HCT116 (cell line): ENCODE data around the gene PCBP3. TPM values are rescaled to one million over a fixed set of nuclear protein-coding genes. Genes with fewer than 3 reads are reported as not detected.

Experiments
- ATAC-seq: fragments of 200-7000 bp; cut with Tn5 transposase; 2 replicates; pipeline ENCODE4 v1.9.1; 2020; ENCODE audit warnings: mild to moderate bottlenecking, moderate library complexity
- BruUV-seq: library from RNA; stranded (reverse); fragments of 400-500 nt; replicated peaks from 2 replicates; lab custom pipeline; 2021; lab: Mats Ljungman, UMichigan
- CTCF ChIA-PET: fragments of 300-600 bp; sonication (Branson Sonifier 250); formaldehyde crosslinking; loops from one replicate; lab custom pipeline; 2021; ENCODE audit warnings: antibody characterized with exemption; lab: Charles Lee
- POLR2A ChIA-PET: fragments of 300-600, 350-600 bp; sonication (Branson Sonifier 250); formaldehyde crosslinking; loops from one replicate; lab custom pipeline; 2021; ENCODE audit warnings: antibody characterized with exemption; lab: Charles Lee
- RAD21 ChIA-PET, 2 experiments: fragments of 300-600 bp; sonication (Branson Sonifier 250); formaldehyde crosslinking; loops; one replicate each; lab custom pipeline; 2023; ENCODE audit warnings: low total read pairs in 2 of 2; ENCODE audit not compliant: uncharacterized antibody in 2 of 2, unreplicated experiment in 2 of 2, low non-redundant PET in 1 of 2; lab: Charles Lee
- DNase-seq: peaks from one replicate; pipeline ENCODE4 v3.0.0-alpha.2; 2010; ENCODE audit warnings: low read depth, low spot score
- H2AFZ ChIP-seq: fragments of 200-600 bp; shearing (Covaris generic), sonication (generic); 2 replicates; pipeline ENCODE4 v1.6.1; 2017; ENCODE audit warnings: low read depth, mixed run types, mixed read lengths, antibody characterized with exemption, low read length; ENCODE audit not compliant: poor library complexity, severe bottlenecking
- H3K27ac ChIP-seq: 2 replicates; pipeline ENCODE4 v1.5.1; 2012; ENCODE audit warnings: low read depth, low read length
- H3K27me3 ChIP-seq: fragments of 200-600 bp; sonication (generic); 2 replicates; pipeline ENCODE4 v1.6.1; 2016; ENCODE audit warnings: mixed run types, low read length, mixed read lengths; ENCODE audit not compliant: insufficient read depth
- H3K36me3 ChIP-seq, 2 experiments: fragments of 200-500 bp in 1 of 2; fragments of 200-600 bp in 1 of 2; sonication (Bioruptor generic) in 1 of 2; sonication (generic) in 1 of 2; 2 replicates each; pipeline versions ENCODE4 v1.5.1 to v1.6.1; 2014 to 2016; ENCODE audit warnings: low read length in 2 of 2, inconsistent platforms in 1 of 2, mixed read lengths in 1 of 2, mixed run types in 1 of 2; ENCODE audit not compliant: insufficient read depth in 2 of 2, control insufficient read depth in 1 of 2
- H3K4me1 ChIP-seq, 2 experiments: fragments of 200-600 bp in 1 of 2; sonication (generic) in 1 of 2; 2 replicates each; pipeline versions ENCODE4 v1.5.1 to v1.6.1; 2012 to 2017; ENCODE audit warnings: low read length in 2 of 2, inconsistent platforms in 1 of 2, mild to moderate bottlenecking in 1 of 2, mixed read lengths in 1 of 2, mixed run types in 1 of 2, moderate library complexity in 1 of 2; ENCODE audit not compliant: insufficient read depth in 2 of 2, control insufficient read depth in 1 of 2
- H3K4me2 ChIP-seq: fragments of 200-600 bp; sonication (generic); 2 replicates; pipeline ENCODE4 v1.6.1; 2017; ENCODE audit warnings: mixed run types, low read length, mixed read lengths
- H3K4me3 ChIP-seq, 2 experiments: fragments of 200-600 bp in 1 of 2; sonication (generic) in 1 of 2; replicated peaks in 1 of 2; 2 replicates each; pipeline ENCODE4 v1.5.1; 2011 to 2016; ENCODE audit warnings: low read length in 2 of 2, control low read depth in 1 of 2, low read depth in 1 of 2, mild to moderate bottlenecking in 1 of 2, mixed read lengths in 1 of 2, mixed run types in 1 of 2
- H3K79me2 ChIP-seq: fragments of 200-600 bp; sonication (generic); 2 replicates; pipeline ENCODE4 v1.6.1; 2017; ENCODE audit warnings: mild to moderate bottlenecking, mixed run types, low read length, moderate library complexity, mixed read lengths; ENCODE audit not compliant: insufficient read depth
- H3K9ac ChIP-seq: fragments of 200-600 bp; sonication (generic); 2 replicates; pipeline ENCODE4 v1.6.1; 2016; ENCODE audit warnings: low read length, mixed read lengths
- H3K9me2 ChIP-seq: fragments of 200-600 bp; sonication (generic), shearing (Covaris generic); 2 replicates; pipeline ENCODE4 v1.6.1; 2017; ENCODE audit warnings: mixed run types, mild to moderate bottlenecking, moderate library complexity; ENCODE audit not compliant: insufficient read depth
- H3K9me3 ChIP-seq, 2 experiments: fragments of 200-500 bp in 1 of 2; fragments of 200-600 bp in 1 of 2; sonication (Bioruptor generic) in 1 of 2; sonication (generic) in 1 of 2; 2 replicates each; pipeline ENCODE4 v1.6.1; 2014 to 2017; ENCODE audit warnings: low read length in 2 of 2, mixed read lengths in 2 of 2, inconsistent platforms in 1 of 2, low read depth in 1 of 2, mild to moderate bottlenecking in 1 of 2, mixed run types in 1 of 2, moderate library complexity in 1 of 2; ENCODE audit not compliant: control insufficient read depth in 1 of 2, insufficient read depth in 1 of 2
- H4K20me1 ChIP-seq: fragments of 200-600 bp; sonication (generic), shearing (Covaris generic); 2 replicates; pipeline ENCODE4 v1.6.1; 2017; ENCODE audit warnings: mixed run types, mild to moderate bottlenecking, moderate library complexity; ENCODE audit not compliant: insufficient read depth
- EGR1 ChIP-seq: IDR thresholded peaks from 2 replicates; pipeline ENCODE4 v1.6.1; 2012; ENCODE audit warnings: low read depth
- ELF1 ChIP-seq: IDR thresholded peaks from 2 replicates; pipeline ENCODE4 v1.6.1; 2012; ENCODE audit warnings: low read depth, borderline replicate concordance
- EZH2phosphoT487 ChIP-seq: fragments of 200-600 bp; IDR thresholded peaks from 2 replicates; pipeline ENCODE4 v1.6.1; 2018; ENCODE audit warnings: antibody characterized with exemption, borderline replicate concordance
- POLR2AphosphoS5 ChIP-seq: IDR thresholded peaks from 2 replicates; pipeline ENCODE4 v1.6.1; 2011; ENCODE audit warnings: mild to moderate bottlenecking, low read depth, low read length, moderate library complexity
- SIN3A ChIP-seq: IDR thresholded peaks from 2 replicates; pipeline ENCODE4 v1.6.1; 2012; ENCODE audit warnings: low read depth
- SP1 ChIP-seq: IDR thresholded peaks from 2 replicates; pipeline ENCODE4 v1.6.1; 2012; ENCODE audit warnings: low read depth
- YY1 ChIP-seq: IDR thresholded peaks from 2 replicates; pipeline ENCODE4 v1.6.1; 2011; ENCODE audit warnings: low read length, low read depth, moderate library complexity, mild to moderate bottlenecking; ENCODE audit not compliant: insufficient replicate concordance; ENCODE audit errors: extremely low read depth
- ZBTB33 ChIP-seq: IDR thresholded peaks from 2 replicates; pipeline ENCODE4 v1.6.1; 2011; ENCODE audit warnings: mild to moderate bottlenecking, low read length, moderate library complexity; ENCODE audit not compliant: insufficient replicate concordance; ENCODE audit errors: extremely low read depth
- intact Hi-C: fragments of 100-400 bp; cut with micrococcal nuclease; formaldehyde crosslinking; loops from 2 replicates; pipeline ENCODE4 v1.10.0; 2022
- total RNA-seq: library from RNA; stranded (reverse); gene quantifications from one replicate; pipeline ENCODE4 v1.2.1, GENCODE V29; 2021; ENCODE audit not compliant: unreplicated experiment
- TF ChIP-seq, protein P1 (sequence below): IDR thresholded peaks from 2 replicates; pipeline ENCODE4 v1.6.1; 2012

The PCBP3 gene
- total RNA-seq, 1 experiment from 2014 or later: 3.1 TPM

- POLR2A ChIA-PET: no interaction called here
- Histone ChIP-seq H3K27ac (no peak overlapping the region), H3K9me2 (no peaks in the 10 kb centered on the region), H3K9me3 (no peaks in the 10 kb centered on the region), H3K27me3 (peaks cover 18% of the 10 kb centered on the region; the same call in 1 of the 2 replicates), H3K4me2 (no peak overlapping the region), H4K20me1 (no peaks in the 10 kb centered on the region), H3K9ac (no peak overlapping the region), H2AFZ (no peak overlapping the region), H3K4me1 (no peaks in the 10 kb centered on the region), H3K36me3 (no peaks in the 10 kb centered on the region), H3K4me3 (no peak overlapping the region), H3K79me2 (no peaks in the 10 kb centered on the region)
- TF ChIP-seq ZBTB33 (no peak), EZH2phosphoT487 (no peak), EGR1 (no peak), YY1 (no peak), ELF1 (no peak), SIN3A (no peak), POLR2AphosphoS5 (no peak), SP1 (no peak)
- TF ChIP-seq, protein P1, sequence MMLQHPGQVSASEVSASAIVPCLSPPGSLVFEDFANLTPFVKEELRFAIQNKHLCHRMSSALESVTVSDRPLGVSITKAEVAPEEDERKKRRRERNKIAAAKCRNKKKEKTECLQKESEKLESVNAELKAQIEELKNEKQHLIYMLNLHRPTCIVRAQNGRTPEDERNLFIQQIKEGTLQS: no peak
- BruUV-seq: no TSS peak
- no peak for DNase-seq
- RAD21 ChIA-PET: no interaction called here
- no peak for ATAC-seq
- intact Hi-C loops: no loop called here
- CTCF ChIA-PET: no interaction called here
Measured at GRCh38 chr21:45699966-45700365, 56.4 kb downstream of the PCBP3 start.
